Measurements from ENCODE around the gene MLST8.

GRCh38 chr16:2183671-2184070 is 21.6 kb upstream of the MLST8 start:
- no peak for TF ChIP-seq POLR2AphosphoS5 (IDR thresholded peaks at IDR 0.05; ENCODE audit: low read depth, low read length)
- no peak for TF ChIP-seq SRF (IDR thresholded peaks at IDR 0.05; ENCODE audit: low read depth)
- TF ChIP-seq CBX3 (IDR thresholded peaks at IDR 0.05; ENCODE audit: low read depth), result no peak
- no peak for TF ChIP-seq EZH2 (IDR thresholded peaks at IDR 0.05)
- no peak for TF ChIP-seq POLR2A (IDR thresholded peaks at IDR 0.05; ENCODE audit: borderline replicate concordance, extremely low read depth, insufficient read depth, insufficient read length)
- no peak for TF ChIP-seq JUND (IDR thresholded peaks at IDR 0.05)
- no peak for TF ChIP-seq YY1 (IDR thresholded peaks at IDR 0.05; ENCODE audit: extremely low read depth, insufficient replicate concordance, low read depth, low read length)
- TF ChIP-seq SIN3A (IDR thresholded peaks at IDR 0.05; ENCODE audit: low read depth), result no peak
- no peak for TF ChIP-seq CEBPB (IDR thresholded peaks at IDR 0.05; ENCODE audit: low read depth)
- TF ChIP-seq CTCF (IDR thresholded peaks at IDR 0.05 in 2 of 3, conservative IDR thresholded peaks at IDR 0.05 in 1 of 3; ENCODE audit: borderline replicate concordance in 1 of 3, insufficient read depth in 1 of 3, low read depth in 2 of 3, low read length in 2 of 3), result no peak
- no peak for TF ChIP-seq TCF7L2 (IDR thresholded peaks at IDR 0.05; ENCODE audit: borderline replicate concordance, extremely low read depth, insufficient read depth, insufficient read length)
- no peak for TF ChIP-seq ZNF274 (IDR thresholded peaks at IDR 0.05; ENCODE audit: low read depth, low read length)
- TF ChIP-seq ELF1 (IDR thresholded peaks at IDR 0.05; ENCODE audit: borderline replicate concordance, low read depth), result no peak
